Astrocyte (in vitro differentiated cells and primary cell): ENCODE results near the gene PFN4. TPM values are rescaled to one million over a fixed set of nuclear protein-coding genes. Genes with fewer than 3 reads are reported as not detected.
A peak's percentile ranks its signal among the peaks of the same experiment; 100 is the strongest.

Experiments used
- DNase-seq: peaks from one replicate; pipeline ENCODE4 v3.0.0-alpha.2; 2010; ENCODE audit warnings: low read depth
- FAIRE-seq: peaks from 2 replicates; lab custom pipeline; 2011; peaks lifted over from hg19 to GRCh38; lab: Jason Lieb, UNC
- H2AFZ ChIP-seq: 2 replicates; pipeline ENCODE4 v1.6.0; 2012; ENCODE audit warnings: low read depth, low read length, inconsistent platforms
- H3K27ac ChIP-seq: 2 replicates; pipeline ENCODE4 v1.5.1; 2011; ENCODE audit warnings: low read depth, low read length, inconsistent platforms
- H3K27me3 ChIP-seq: 2 replicates; pipeline ENCODE4 v1.6.0; 2011; ENCODE audit warnings: low read length, inconsistent platforms; ENCODE audit not compliant: insufficient read depth
- H3K36me3 ChIP-seq: 2 replicates; pipeline ENCODE4 v1.5.1; 2011; ENCODE audit warnings: low read length, inconsistent platforms; ENCODE audit not compliant: insufficient read depth
- H3K4me1 ChIP-seq: 2 replicates; pipeline ENCODE4 v1.5.1; 2011; ENCODE audit warnings: low read length, inconsistent platforms; ENCODE audit not compliant: insufficient read depth
- H3K4me2 ChIP-seq: 2 replicates; pipeline ENCODE4 v1.6.0; 2012; ENCODE audit warnings: low read length, inconsistent platforms
- H3K4me3 ChIP-seq: 2 replicates; pipeline ENCODE4 v1.5.1; 2011; ENCODE audit warnings: low read depth, mild to moderate bottlenecking, low read length, inconsistent platforms; ENCODE audit not compliant: insufficient read depth
- H3K79me2 ChIP-seq: 2 replicates; pipeline ENCODE4 v1.6.0; 2012; ENCODE audit warnings: mild to moderate bottlenecking, low read length, inconsistent platforms; ENCODE audit not compliant: insufficient read depth
- H3K9ac ChIP-seq: 2 replicates; pipeline ENCODE4 v1.6.0; 2012; ENCODE audit warnings: mild to moderate bottlenecking, low read length, inconsistent platforms
- H3K9me3 ChIP-seq: 2 replicates; pipeline ENCODE4 v1.5.1; 2012; ENCODE audit warnings: low read depth, mild to moderate bottlenecking, low read length, inconsistent platforms; ENCODE audit not compliant: insufficient read depth
- H4K20me1 ChIP-seq: 2 replicates; pipeline ENCODE4 v1.6.0; 2012; ENCODE audit warnings: low read length, inconsistent platforms; ENCODE audit not compliant: insufficient read depth
- H3K27ac Mint-ChIP-seq: one replicate; pipeline ENCODE4 v1.8.0; 2021; ENCODE audit warnings: mild to moderate bottlenecking, mixed read lengths; ENCODE audit not compliant: unreplicated experiment
- H3K27me3 Mint-ChIP-seq: one replicate; pipeline ENCODE4 v1.8.0; 2021; ENCODE audit warnings: low read depth, mixed read lengths; ENCODE audit not compliant: unreplicated experiment
- H3K36me3 Mint-ChIP-seq: one replicate; pipeline ENCODE4 v1.8.0; 2021; ENCODE audit warnings: low read depth, mixed read lengths; ENCODE audit not compliant: unreplicated experiment
- H3K4me1 Mint-ChIP-seq: one replicate; pipeline ENCODE4 v1.8.0; 2021; ENCODE audit warnings: low read depth, mixed read lengths; ENCODE audit not compliant: unreplicated experiment
- H3K4me3 Mint-ChIP-seq: one replicate; pipeline ENCODE4 v1.8.0; 2021; ENCODE audit warnings: mild to moderate bottlenecking, moderate library complexity, mixed read lengths; ENCODE audit not compliant: unreplicated experiment
- H3K9me3 Mint-ChIP-seq: one replicate; pipeline ENCODE4 v1.8.0; 2021; ENCODE audit warnings: mild to moderate bottlenecking, mixed read lengths; ENCODE audit not compliant: unreplicated experiment
- CTCF ChIP-seq: IDR thresholded peaks from 2 replicates; pipeline ENCODE4 v1.5.1; 2011; ENCODE audit warnings: low read depth, mild to moderate bottlenecking, inconsistent platforms, low read length, moderate library complexity; ENCODE audit not compliant: insufficient read depth
- EZH2 ChIP-seq: IDR thresholded peaks from 2 replicates; pipeline ENCODE4 v1.6.1; 2012; ENCODE audit warnings: mild to moderate bottlenecking, low read length, inconsistent platforms; ENCODE audit not compliant: insufficient read depth
- total RNA-seq: library from RNA; stranded (reverse); gene quantifications from 2 replicates; pipeline ENCODE4 v1.2.1, GENCODE V29; 2021

The PFN4 gene
- total RNA-seq, 1 donor from 2014 or later: 0.64 TPM

GRCh38 chr2:24085200-24085489 lies 38.0 kb downstream of the PFN4 start:
- TF ChIP-seq EZH2 (no peak), CTCF (no peak)
- peaks cover 10% of the 10 kb centered on the region for H3K36me3 Mint-ChIP-seq
- H3K4me3 ChIP-seq: peak overlapping the region; percentile 74
- peaks cover 5% of the 10 kb centered on the region for H3K4me1 Mint-ChIP-seq
- H3K9me3 ChIP-seq: no peaks in the 10 kb centered on the region
- H3K27me3 ChIP-seq: no peaks in the 10 kb centered on the region
- peak overlapping the region; percentile 20 for H3K27ac Mint-ChIP-seq
- no peaks in the 10 kb centered on the region for H4K20me1 ChIP-seq
- H3K36me3 ChIP-seq: peaks cover 13% of the 10 kb centered on the region
- H3K4me3 Mint-ChIP-seq: peak overlapping the region; percentile 87
- peak overlapping the region; percentile 95 for H2AFZ ChIP-seq
- peak overlapping the region; percentile 98 for H3K4me2 ChIP-seq
- DNase-seq: no peak
- no peaks in the 10 kb centered on the region for H3K9me3 Mint-ChIP-seq
- H3K4me1 ChIP-seq: peaks cover 8% of the 10 kb centered on the region
- H3K9ac ChIP-seq: peak overlapping the region; percentile 87
- H3K79me2 ChIP-seq: peaks cover 11% of the 10 kb centered on the region
- H3K27ac ChIP-seq: peak overlapping the region; percentile 83
- FAIRE-seq: no peak
- H3K27me3 Mint-ChIP-seq: no peaks in the 10 kb centered on the region

- H3K9me3 Mint-ChIP-seq: no peaks in the 10 kb centered on the region
- no peak for FAIRE-seq
- peaks cover 12% of the 10 kb centered on the region for H3K36me3 Mint-ChIP-seq
Observed at GRCh38 chr2:24084386-24085199, 38.5 kb downstream of the PFN4 start, which contains the start of gene TP53I3. Gene TP53I3, minus strand, starts transcription at chr2:24084834. Its CDS starts 508 bp downstream, at chr2:24084326.

More at GRCh38 chr2:24084386-24085199, 38.5 kb downstream of the PFN4 start, which contains the start of gene TP53I3:
- H3K79me2 ChIP-seq: peaks cover 11% of the 10 kb centered on the region
- H3K27ac ChIP-seq: peak within 1 kb of the TSS; percentile 83
- peak; percentile 44 for TF ChIP-seq CTCF
- TF ChIP-seq EZH2: no peak
- peak within 1 kb of the TSS; percentile 95 for H2AFZ ChIP-seq
- peak; percentile 83 for DNase-seq
- no peaks in the 10 kb centered on the region for H3K9me3 ChIP-seq
- no peaks in the 10 kb centered on the region for H4K20me1 ChIP-seq
- H3K4me3 ChIP-seq: peak within 1 kb of the TSS; percentile 74
- Mint-ChIP-seq H3K4me1 (peaks cover 5% of the 10 kb centered on the region), H3K27ac (peak within 1 kb of the TSS; percentile 90), H3K4me3 (peak within 1 kb of the TSS; percentile 94), H3K27me3 (no peaks in the 10 kb centered on the region)
- peak within 1 kb of the TSS; percentile 98 for H3K4me2 ChIP-seq
- H3K27me3 ChIP-seq: no peaks in the 10 kb centered on the region
- peak within 1 kb of the TSS; percentile 87 for H3K9ac ChIP-seq
- peaks cover 13% of the 10 kb centered on the region for H3K36me3 ChIP-seq
- peaks cover 8% of the 10 kb centered on the region for H3K4me1 ChIP-seq
